ES-I3 (cell line): ENCODE measurements around the gene MRPL50.
"Not testable (repeated sequence)": the region's sequence is repeated elsewhere in the genome, so short reads cannot be mapped to it uniquely, and the experiment has no call there.

Experiments used
- H3K36me3 ChIP-seq: 2 replicates; pipeline ENCODE4 v1.6.1; 2013; ENCODE audit warnings: mild to moderate bottlenecking, low read length, control low read depth, moderate library complexity; ENCODE audit not compliant: insufficient read depth
- H3K4me1 ChIP-seq: 2 replicates; pipeline ENCODE4 v1.6.1; 2013; ENCODE audit warnings: mild to moderate bottlenecking, control low read depth, low read length; ENCODE audit not compliant: insufficient read depth
- H3K9ac ChIP-seq: 2 replicates; pipeline ENCODE4 v1.6.1; 2013; ENCODE audit warnings: low read depth, mild to moderate bottlenecking, low read length, moderate library complexity
- H3K9me3 ChIP-seq: 2 replicates; pipeline ENCODE4 v1.6.1; 2013; ENCODE audit warnings: mild to moderate bottlenecking, low read length, moderate library complexity; ENCODE audit not compliant: control insufficient read depth, insufficient read depth

Gene MRPL50

DNA sequence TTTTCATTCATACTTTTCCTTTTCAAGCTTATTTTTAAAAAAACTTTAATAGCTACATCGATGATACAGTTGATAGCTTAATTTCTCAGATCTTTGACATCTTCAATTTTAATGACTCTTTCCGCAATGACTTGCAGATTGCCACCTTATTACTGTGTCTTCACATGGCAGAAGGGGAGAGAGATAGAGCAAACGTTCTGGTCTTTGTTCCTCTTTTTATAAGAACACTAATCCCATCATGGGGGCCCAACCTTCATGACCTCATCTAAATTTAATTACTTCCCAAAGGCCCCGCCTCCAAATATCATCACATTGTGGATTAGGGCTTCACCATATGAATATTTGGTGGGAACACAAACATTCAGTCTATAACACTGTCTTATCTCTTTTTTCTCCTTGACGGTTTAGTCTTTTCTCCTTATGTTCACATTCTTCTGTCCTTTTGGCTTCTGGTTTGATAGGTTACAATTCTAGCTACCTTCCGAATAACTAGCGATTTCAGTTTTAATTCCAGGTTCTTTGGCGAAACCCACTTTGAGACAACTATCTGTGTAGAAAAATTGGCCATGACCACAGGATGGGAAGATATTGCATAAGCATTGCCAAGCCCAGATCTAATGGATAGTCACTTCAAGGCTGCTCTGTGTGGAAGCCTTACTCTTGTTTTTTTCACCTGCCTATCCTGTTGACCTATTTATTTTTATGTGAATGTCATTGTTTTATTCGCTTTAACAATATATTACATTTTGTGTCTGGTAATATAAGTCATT is 5.3 kb upstream of the MRPL50 start:
- Histone ChIP-seq H3K36me3 (peaks cover 21% of the 10 kb centered on the region), H3K9ac (no peak overlapping the region), H3K4me1 (peaks cover 7% of the 10 kb centered on the region; the same call in 1 of the 2 replicates), H3K9me3 (peaks cover 35% of the 10 kb centered on the region)

DNA sequence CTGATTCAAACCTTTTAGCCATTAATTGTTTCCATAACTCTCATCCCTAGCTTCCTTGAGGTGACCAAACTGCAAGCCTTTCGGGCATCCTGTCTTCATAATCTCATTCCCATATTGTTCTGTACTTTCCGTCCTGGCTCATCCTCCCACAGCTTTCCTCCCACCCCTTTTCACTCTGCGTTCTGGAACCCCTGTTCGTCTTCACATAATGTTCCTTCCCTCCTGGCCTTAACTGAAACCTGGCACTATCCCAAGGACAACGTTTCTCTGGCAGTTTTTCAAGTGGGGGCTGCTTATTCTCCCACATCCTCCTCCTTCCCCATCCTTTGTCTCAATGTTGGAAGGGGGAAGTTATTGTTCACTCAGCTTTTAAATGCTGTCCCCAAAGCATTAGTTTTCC is 1.7 kb upstream of the MRPL50 start:
- Histone ChIP-seq H3K9me3 (peaks cover 12% of the 10 kb centered on the region; the same call in 1 of the 2 replicates), H3K4me1 (peaks cover 7% of the 10 kb centered on the region; the same call in 1 of the 2 replicates), H3K36me3 (peaks cover 5% of the 10 kb centered on the region; the same call in 1 of the 2 replicates), H3K9ac (peak overlapping the region; percentile 82; the same call in 1 of the 2 replicates)

DNA sequence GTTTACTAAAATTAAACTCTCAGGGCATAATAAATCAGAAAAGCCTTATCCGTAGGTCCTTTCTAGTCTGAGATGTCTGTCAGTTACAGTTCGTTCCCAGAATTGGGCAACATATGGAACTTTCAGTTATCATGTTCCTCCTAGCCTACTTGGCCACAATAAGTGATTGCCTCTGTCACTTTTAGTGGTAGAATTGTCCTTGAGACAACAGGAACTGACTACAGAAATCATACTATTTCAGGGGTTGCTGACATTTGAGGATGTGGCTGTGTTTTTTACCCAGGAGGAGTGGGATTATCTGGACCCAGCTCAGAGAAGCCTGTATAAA is 1.2 kb upstream of the MRPL50 start:
- H3K36me3 ChIP-seq: peaks cover 5% of the 10 kb centered on the region; the same call in 1 of the 2 replicates
- H3K4me1 ChIP-seq: peaks cover 7% of the 10 kb centered on the region; the same call in 1 of the 2 replicates
- peak overlapping the region; percentile 82; the same call in 1 of the 2 replicates for H3K9ac ChIP-seq

DNA sequence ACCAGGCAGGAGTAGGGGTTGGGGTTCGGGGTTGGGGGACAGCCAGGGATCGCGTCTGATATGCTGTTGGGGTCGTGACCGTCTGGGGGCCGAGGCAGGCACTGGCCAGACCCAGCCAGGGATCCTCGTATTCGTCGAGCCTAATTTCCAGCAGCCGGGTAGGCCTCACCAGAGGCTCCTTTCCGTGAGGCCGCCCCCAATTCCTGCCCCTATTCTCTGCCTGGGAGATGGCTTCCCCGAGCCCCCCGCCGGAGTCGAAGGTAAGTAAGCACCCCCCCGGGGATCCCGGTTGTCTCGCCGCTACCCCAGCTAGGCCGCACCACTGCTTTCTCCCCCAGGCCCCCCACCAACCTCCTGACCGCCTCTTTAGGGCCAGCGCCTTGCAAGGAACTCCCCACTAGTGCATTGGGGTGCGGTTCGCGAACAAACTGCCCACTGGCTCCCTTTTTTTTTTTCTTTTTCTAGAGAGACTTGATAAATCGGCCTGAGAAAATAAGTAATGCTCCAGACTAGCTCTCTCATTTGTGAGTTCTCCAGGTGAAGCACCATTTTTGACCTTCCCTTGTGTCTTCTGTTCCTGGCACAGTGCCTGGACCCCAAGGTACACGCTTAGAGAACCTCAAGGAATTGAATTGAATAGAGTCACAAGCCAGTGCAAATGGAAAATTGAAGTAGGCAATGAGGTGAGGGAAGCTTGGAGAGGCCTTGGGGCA is 668 bp upstream of the MRPL50 start:
- Histone ChIP-seq H3K9ac (peak overlapping the region; percentile 82; the same call in 1 of the 2 replicates), H3K9me3 (peaks cover 10% of the 10 kb centered on the region; the same call in 1 of the 2 replicates), H3K36me3 (peaks cover 5% of the 10 kb centered on the region; the same call in 1 of the 2 replicates), H3K4me1 (peaks cover 7% of the 10 kb centered on the region; the same call in 1 of the 2 replicates)

More for the DNA sequence above, 1.2 kb upstream of the MRPL50 start:
- H3K9me3 ChIP-seq: peaks cover 7% of the 10 kb centered on the region; the same call in 1 of the 2 replicates

DNA sequence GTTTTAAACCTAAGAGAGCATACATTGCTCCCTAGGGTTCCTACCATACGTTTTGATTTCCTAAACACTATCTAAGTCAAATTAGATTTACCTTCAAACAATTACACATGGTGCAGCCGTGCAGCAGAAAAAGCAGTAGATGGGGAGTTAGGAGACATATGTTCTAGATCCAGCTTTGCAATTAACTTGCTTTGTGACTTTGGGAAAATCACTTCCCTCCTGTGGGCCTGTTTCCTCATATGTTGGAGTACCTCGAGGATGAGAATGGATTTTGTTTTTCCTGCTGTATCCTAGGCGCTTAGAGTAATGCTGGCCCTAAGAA is 711 bp downstream of the MRPL50 start:
- Histone ChIP-seq H3K9ac (peak overlapping the region; percentile 71), H3K4me1 (peaks cover 7% of the 10 kb centered on the region; the same call in 1 of the 2 replicates), H3K36me3 (no peaks in the 10 kb centered on the region; the same call in 1 of the 2 replicates), H3K9me3 (peaks cover 10% of the 10 kb centered on the region; the same call in 1 of the 2 replicates)

DNA sequence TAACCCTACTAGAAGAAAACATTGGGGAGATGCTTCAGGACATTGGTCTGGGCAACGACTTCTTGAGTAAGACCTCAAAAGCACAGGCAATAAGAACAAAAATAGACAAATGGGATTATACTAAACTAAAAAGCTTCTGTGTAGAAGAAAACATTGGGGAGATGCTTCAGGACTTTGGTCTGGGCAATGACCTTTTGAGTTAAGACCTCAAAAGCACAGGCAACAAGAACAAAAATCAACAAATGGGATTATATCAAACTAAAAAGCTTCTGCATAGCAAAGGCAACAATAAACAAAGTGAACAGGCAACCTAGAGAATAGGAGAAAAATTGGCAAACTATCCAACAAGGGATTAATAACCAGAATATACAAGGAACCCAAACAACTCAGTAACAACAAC is 3.7 kb downstream of the MRPL50 start:
- Histone ChIP-seq H3K4me1 (peaks cover 3% of the 10 kb centered on the region; the same call in 1 of the 2 replicates), H3K9ac (no peak overlapping the region), H3K36me3 (peaks cover 8% of the 10 kb centered on the region), H3K9me3 (peaks cover 10% of the 10 kb centered on the region; the same call in 1 of the 2 replicates)

DNA sequence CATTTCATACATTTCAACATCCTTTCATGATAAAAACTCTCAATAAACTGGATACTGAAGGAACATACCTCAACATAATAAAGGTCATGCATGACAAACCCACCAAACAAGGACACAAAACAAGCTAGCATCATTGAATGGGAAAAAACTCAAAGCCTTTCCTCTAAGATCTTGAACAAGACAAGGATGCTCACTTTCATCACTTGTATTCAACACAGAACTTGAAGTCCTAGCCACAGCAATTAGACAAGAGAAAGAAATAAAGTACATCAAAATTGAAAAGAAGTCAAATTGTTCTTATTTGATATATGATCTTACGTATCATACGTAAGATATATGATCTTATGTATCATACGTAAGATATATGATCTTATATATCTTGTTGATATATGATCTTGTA is 5.3 kb downstream of the MRPL50 start:
- Histone ChIP-seq H3K9me3 (peaks cover 10% of the 10 kb centered on the region; the same call in 1 of the 2 replicates), H3K9ac (no peak overlapping the region), H3K36me3 (peaks cover 10% of the 10 kb centered on the region), H3K4me1 (no peaks in the 10 kb centered on the region)

DNA sequence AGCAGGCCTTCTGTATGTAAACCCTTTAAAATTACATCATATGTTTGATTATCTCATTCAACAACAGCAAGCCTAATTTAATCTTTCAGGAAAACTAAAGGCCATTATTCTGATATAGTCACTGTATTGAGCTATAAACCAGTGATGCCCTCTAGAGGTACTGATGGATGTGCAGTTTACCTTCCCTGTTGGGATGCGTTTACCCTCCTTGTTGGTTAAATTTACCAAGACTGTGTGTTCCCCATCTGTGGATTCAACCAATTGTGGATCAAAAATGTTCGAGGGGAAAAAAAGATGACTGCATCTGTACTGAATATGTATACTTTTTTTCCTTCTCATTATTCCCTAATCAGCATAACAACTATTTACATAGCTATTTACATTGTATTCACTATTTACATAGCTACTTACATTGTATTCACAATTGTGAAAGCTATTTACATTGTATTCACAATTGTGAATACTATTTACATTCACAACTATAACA is 9.9 kb downstream of the MRPL50 start:
- no peaks in the 10 kb centered on the region for H3K4me1 ChIP-seq
- no peak overlapping the region for H3K9ac ChIP-seq
- peaks cover 10% of the 10 kb centered on the region; the same call in 1 of the 2 replicates for H3K36me3 ChIP-seq
- peaks cover 9% of the 10 kb centered on the region; the same call in 1 of the 2 replicates for H3K9me3 ChIP-seq

DNA sequence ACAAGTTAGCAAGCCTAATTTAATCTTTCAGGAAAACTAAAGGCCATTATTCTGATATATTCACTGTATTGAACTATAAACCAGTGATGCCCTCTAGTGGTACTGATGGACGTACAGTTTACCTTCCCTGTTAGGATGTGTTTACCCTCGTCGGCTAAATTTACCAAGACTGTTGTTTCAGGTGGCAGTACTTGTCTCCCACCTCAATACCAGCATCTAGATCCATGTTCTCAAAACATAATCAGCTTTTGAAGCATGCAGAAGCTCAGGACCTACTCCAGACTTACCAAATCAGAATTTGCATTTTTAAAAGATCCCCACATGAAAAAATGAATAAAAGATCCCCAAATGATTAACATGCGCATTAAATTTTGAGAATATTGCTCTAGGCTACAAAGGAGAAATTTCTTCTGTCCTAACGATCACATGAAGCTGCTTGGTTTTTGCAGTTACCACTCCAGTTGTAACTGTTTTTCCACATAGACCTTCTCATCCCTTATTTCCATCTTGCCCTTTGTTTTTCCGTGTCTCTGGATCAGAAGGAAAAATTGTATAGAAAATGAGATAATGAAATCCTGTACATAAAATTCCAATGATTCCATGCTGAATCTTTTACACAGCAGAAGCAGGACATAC is 10.4 kb downstream of the MRPL50 start:
- Histone ChIP-seq H3K36me3 (peaks cover 10% of the 10 kb centered on the region; the same call in 1 of the 2 replicates), H3K4me1 (no peaks in the 10 kb centered on the region), H3K9me3 (peaks cover 7% of the 10 kb centered on the region; the same call in 1 of the 2 replicates), H3K9ac (no peak overlapping the region)

DNA sequence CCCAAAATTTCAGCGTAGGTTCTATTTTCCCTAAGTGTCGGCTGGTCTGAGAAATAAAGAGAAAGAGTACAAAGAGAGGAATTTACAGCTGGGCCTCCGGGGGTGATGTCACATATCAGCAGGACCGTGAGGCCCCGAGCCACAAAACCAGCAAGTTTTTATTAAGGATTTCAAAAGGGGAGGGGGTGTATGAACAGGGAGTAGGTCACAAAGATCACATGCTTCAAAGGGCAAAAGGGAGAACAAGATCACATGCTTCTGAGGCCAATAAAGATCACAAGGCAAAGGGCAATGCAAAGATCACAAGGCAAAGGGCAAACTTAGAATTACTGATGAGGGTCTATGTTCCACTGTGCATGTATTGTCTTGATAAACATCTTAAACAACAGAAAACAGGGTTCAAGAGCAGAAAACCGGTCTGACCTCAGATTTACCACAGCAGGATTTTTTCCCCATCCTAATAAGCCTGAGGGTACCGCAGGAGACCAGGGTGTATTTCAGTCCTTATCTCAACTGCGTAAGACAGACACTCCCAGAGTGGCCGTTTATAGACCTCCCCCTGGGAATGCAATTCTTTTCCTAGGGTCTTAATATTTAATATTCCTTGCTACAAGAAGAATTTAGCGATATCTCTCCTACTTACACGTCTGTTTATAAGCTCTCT is 13.4 kb downstream of the MRPL50 start, which contains the start of gene BAAT:
Gene BAAT, minus strand, starts transcription at position 134 of the 664 bp plus-strand sequence. CDS start 13,602 bp downstream, outside the sequence.
- H3K4me1 ChIP-seq, H3K9me3 ChIP-seq, H3K36me3 ChIP-seq, H3K9ac ChIP-seq: not testable (repeated sequence)

DNA sequence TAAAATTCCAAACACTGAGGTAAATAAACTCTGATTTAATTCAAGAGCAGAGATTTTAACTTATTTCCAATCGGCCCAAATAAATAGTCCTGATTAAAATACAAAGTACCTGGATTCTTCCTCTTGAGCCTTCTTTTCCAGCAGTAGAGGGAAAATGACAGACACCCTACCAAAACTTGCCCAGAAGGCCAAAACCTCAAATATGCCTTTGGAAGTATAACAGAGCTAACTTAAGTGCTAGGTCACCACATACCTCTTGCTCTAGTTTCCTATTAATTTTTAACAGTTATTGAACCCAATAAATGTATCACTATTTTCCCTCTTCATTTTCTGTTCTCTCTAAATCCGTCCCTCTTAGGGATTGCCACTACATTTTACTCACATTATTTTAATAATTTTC is 15.1 kb downstream of the MRPL50 start:
- Histone ChIP-seq H3K9me3 (peaks cover 5% of the 10 kb centered on the region; the same call in 1 of the 2 replicates), H3K36me3 (no peaks in the 10 kb centered on the region; the same call in 1 of the 2 replicates), H3K9ac (no peak overlapping the region), H3K4me1 (no peaks in the 10 kb centered on the region)

DNA sequence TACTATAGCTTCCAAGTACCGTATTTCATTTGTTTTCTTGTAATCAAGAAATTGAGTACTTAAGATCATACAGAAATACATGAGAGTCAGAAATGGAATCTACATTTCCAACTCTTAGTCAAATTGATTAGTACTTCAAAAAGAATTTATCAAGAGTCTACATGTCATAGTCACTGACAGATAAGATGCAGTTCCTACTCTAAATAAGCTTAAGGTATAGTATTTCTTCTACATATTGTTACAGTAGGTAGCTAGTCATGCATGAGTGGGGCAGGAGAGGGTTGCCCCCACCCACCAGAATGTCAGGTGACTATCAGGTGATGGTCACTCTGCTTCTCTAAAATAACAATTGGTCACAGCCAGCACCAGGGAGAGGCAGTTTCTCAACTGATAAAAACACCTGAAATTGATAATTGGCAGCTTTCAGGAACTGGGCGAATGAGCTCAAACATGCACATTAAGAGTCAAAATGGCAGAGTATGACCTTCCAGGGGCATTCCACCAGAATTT is 16.5 kb downstream of the MRPL50 start:
- Histone ChIP-seq H3K9me3 (peaks cover 5% of the 10 kb centered on the region; the same call in 1 of the 2 replicates), H3K36me3 (no peaks in the 10 kb centered on the region; the same call in 1 of the 2 replicates), H3K9ac (no peak overlapping the region), H3K4me1 (no peaks in the 10 kb centered on the region)

DNA sequence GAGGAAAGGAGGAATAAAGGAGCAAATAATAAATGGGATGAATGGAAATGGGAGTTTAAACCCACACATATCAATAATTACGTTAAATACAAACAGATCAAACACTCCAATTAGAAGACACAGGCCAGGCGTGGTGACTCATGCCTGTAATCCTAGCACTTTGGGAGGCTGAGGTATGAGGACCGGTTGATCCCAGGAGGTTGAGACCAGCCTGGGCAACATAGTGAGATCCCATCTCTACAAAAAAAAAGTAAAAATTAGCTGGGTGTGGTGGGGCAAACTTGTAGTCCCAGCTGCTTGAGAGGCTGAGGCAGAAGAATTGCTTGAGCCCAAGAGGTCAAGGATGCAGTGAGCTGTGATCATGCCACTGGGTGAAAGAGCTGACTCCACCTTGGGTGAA is 17.3 kb downstream of the MRPL50 start:
- Histone ChIP-seq H3K36me3 (no peaks in the 10 kb centered on the region; the same call in 1 of the 2 replicates), H3K4me1 (no peaks in the 10 kb centered on the region), H3K9ac (no peak overlapping the region), H3K9me3 (peaks cover 5% of the 10 kb centered on the region; the same call in 1 of the 2 replicates)
